Neural cell (in vitro differentiated cells): ENCODE data around the gene USP13.

Experiments used
- POLR2AphosphoS5 ChIP-seq: IDR thresholded peaks from 2 replicates; pipeline ENCODE4 v1.6.1; 2012
- RAD21 ChIP-seq: fragments of 450-650 bp; conservative IDR thresholded peaks from 2 replicates; pipeline ENCODE4 v1.6.1; 2014; ENCODE audit warnings: antibody characterized with exemption, mild to moderate bottlenecking, moderate library complexity
- SMC3 ChIP-seq: fragments of 450-650 bp; conservative IDR thresholded peaks from 2 replicates; pipeline ENCODE4 v1.6.1; 2014; ENCODE audit warnings: antibody characterized with exemption, mild to moderate bottlenecking, moderate library complexity; ENCODE audit not compliant: poor library complexity
- TAF1 ChIP-seq: IDR thresholded peaks from 2 replicates; pipeline ENCODE4 v1.6.1; 2012; ENCODE audit warnings: low read depth
- TF ChIP-seq, protein P1 (sequence below): fragments of 450-650 bp; IDR thresholded peaks from 2 replicates; pipeline ENCODE4 v1.5.1; 2014; ENCODE audit warnings: antibody characterized with exemption, mild to moderate bottlenecking, moderate library complexity; ENCODE audit not compliant: poor library complexity, severe bottlenecking
- TF ChIP-seq, protein P2 (sequence below): IDR thresholded peaks from 2 replicates; pipeline ENCODE4 v1.6.1; 2012; ENCODE audit warnings: borderline replicate concordance

- TF ChIP-seq, protein P1, sequence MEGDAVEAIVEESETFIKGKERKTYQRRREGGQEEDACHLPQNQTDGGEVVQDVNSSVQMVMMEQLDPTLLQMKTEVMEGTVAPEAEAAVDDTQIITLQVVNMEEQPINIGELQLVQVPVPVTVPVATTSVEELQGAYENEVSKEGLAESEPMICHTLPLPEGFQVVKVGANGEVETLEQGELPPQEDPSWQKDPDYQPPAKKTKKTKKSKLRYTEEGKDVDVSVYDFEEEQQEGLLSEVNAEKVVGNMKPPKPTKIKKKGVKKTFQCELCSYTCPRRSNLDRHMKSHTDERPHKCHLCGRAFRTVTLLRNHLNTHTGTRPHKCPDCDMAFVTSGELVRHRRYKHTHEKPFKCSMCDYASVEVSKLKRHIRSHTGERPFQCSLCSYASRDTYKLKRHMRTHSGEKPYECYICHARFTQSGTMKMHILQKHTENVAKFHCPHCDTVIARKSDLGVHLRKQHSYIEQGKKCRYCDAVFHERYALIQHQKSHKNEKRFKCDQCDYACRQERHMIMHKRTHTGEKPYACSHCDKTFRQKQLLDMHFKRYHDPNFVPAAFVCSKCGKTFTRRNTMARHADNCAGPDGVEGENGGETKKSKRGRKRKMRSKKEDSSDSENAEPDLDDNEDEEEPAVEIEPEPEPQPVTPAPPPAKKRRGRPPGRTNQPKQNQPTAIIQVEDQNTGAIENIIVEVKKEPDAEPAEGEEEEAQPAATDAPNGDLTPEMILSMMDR: no peak
- TF ChIP-seq SMC3 (no peak), POLR2AphosphoS5 (no peak), RAD21 (no peak), TAF1 (no peak)
- TF ChIP-seq, protein P2, sequence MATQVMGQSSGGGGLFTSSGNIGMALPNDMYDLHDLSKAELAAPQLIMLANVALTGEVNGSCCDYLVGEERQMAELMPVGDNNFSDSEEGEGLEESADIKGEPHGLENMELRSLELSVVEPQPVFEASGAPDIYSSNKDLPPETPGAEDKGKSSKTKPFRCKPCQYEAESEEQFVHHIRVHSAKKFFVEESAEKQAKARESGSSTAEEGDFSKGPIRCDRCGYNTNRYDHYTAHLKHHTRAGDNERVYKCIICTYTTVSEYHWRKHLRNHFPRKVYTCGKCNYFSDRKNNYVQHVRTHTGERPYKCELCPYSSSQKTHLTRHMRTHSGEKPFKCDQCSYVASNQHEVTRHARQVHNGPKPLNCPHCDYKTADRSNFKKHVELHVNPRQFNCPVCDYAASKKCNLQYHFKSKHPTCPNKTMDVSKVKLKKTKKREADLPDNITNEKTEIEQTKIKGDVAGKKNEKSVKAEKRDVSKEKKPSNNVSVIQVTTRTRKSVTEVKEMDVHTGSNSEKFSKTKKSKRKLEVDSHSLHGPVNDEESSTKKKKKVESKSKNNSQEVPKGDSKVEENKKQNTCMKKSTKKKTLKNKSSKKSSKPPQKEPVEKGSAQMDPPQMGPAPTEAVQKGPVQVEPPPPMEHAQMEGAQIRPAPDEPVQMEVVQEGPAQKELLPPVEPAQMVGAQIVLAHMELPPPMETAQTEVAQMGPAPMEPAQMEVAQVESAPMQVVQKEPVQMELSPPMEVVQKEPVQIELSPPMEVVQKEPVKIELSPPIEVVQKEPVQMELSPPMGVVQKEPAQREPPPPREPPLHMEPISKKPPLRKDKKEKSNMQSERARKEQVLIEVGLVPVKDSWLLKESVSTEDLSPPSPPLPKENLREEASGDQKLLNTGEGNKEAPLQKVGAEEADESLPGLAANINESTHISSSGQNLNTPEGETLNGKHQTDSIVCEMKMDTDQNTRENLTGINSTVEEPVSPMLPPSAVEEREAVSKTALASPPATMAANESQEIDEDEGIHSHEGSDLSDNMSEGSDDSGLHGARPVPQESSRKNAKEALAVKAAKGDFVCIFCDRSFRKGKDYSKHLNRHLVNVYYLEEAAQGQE: no peak
Measured at GRCh38 chr3:179658606-179659005, 5.8 kb downstream of the USP13 start.
